Ovary (tissue), 3 donors: ENCODE measurements around the gene SYT9.

Experiments
- CTCF ChIP-seq, 3 donors: fragments of 450-650 bp in 2 of 3; fragments of 200-600 bp in 1 of 3; IDR thresholded peaks; one replicate each; pipeline versions ENCODE4 v1.5.1 to v1.8.0; 2016 to 2022; ENCODE audit warnings: antibody characterized with exemption in 3 of 3, mild to moderate bottlenecking in 1 of 3
- POLR2A ChIP-seq: fragments of 450-650 bp; IDR thresholded peaks from one replicate; pipeline ENCODE4 v1.6.1; 2017; ENCODE audit warnings: antibody characterized with exemption, mild to moderate bottlenecking, moderate library complexity
- donor health status: DM: no; HTN: no; CAD: no.

- TF ChIP-seq CTCF (IDR thresholded peaks at IDR 0.05) (no peak), POLR2A (no peak)
Observed at GRCh38 chr11:7261578-7261977, 9.9 kb downstream of the SYT9 start.
